Effector CD8-positive, alpha-beta T cell (primary cell): ENCODE measurements around the gene OXCT2.

Experiments
- DNase-seq: peaks from one replicate; lab custom pipeline; 2025; lab: John Stamatoyannopoulos, UW

The OXCT2 gene

DNA sequence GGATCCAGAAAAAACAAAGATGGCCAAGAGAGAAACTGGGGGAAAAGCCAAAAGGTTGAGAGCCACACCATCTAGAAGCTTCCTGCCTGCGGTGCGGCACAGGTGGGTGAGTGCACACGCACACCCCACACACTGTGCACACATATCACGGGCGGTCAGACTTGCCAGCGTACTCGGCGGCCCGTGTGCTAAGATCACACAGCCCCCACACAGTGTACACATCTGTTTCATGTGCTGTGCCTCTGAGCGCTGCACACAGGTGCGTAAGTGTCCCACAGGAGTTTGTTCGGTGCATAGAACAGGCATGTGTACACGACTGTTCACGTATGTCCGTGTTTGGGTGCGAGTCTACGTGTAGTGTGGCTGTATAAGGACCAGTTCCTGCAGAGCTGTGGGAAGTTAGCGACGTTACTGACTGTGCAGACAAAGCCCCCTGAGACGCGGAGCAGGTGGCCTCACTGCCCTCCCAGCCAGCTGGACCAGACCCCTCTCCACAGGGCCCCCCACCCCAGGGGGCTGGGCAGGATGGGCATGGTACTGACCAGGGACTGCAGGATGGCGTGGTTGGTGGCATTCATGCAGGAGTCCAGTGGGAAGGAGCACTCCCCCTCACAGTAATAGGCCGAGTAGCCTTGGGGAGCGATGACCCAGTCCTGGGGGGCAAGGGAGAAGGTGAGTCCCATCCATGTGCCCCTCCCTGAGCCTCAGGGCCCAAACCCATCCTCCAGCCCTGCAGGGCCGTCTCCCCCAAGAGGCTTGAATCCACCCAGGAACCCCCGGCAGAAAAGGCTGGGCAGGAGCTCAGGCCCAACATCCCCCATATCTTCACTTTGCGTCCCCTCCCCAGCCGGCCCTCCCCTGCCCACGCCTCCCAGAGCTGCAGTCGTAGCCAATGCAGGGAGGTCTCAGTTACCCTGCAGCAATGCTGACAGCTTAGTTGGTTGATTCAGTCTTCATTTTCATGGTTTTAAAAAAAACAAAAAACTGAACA, 8.3 kb downstream of the OXCT2 start:
- DNase-seq: no peak

DNA sequence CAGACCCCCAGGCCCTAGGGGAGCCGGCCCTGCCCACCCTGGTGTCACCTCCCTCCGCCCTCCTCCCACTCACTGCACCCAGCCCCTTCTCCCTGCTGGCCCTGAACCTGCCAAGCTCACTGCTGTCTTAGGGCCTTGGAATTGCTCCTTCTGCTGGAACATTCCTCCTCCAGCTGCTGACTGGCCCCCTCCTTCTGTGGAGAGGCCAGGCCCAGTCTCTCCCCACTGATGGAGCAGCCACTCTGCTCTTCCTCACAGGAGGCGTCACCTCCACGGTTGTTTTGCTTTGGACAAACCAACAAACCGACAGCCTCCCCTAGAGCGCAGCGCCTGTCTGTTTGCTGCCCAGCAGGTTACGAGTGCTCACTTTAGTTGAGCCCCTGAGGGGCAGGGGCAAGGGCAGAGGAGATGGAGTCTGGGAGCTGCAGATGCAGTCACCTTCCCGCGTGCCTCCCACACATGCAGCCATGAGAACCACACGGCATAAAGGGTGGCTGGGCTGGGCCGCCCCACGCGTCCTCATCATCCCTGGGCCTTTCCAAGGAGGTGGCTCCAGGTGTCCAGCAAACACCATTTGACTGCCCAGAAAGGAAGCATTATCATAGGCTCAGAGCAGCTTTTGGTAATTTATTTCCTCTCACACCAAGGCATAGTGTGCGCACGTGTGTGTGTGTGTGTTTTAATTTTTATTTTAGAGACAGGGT, 9.4 kb downstream of the OXCT2 start:
- no peak for DNase-seq

GRCh38 chr1:39761016-39761415, 10.1 kb downstream of the OXCT2 start:
- DNase-seq: no peak

DNA sequence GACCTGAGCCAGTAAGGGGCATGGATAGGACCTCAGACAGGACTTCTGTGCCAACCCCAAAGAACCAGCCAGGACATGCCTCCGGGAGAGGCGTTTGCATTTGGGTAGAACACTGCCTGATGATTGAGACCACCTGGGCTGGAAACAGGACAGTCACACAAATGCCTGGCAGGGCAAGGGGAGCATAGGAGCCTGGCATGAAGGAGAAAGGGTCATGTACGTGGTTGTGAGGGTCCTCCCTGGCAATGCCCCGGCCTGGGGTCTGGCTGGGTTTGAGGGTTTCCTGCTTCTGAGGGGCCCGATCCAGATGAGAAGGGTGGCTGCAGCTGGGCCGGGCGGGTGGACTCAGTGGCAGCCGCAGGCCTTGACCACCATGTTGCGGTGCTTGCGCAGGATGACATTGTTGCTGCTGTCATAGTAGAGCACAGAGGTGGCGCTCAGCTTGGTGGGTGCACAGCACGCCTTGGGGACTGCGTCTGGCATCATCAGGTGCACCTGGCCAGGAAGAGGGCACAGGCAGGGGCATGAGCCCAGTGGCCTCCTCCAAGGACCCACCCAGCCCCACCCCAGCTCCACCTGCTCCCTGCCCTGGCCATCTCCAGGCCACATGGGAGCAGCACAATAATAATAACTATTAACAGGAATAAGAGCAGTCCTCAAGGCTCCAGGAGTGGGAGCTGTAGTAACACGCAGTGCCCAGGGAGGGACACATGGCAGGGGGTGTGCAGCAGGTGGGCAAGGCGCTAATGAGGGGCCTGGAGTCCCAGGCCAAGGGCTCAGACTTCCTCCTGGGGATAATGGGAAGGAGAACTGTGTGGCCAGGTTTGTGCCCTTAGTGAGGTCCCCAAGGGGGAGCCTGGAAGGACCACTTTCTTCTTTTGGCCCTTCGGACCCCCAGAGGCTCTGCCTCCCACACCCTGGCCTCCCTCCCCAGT, 10.8 kb downstream of the OXCT2 start:
- DNase-seq: no peak

DNA sequence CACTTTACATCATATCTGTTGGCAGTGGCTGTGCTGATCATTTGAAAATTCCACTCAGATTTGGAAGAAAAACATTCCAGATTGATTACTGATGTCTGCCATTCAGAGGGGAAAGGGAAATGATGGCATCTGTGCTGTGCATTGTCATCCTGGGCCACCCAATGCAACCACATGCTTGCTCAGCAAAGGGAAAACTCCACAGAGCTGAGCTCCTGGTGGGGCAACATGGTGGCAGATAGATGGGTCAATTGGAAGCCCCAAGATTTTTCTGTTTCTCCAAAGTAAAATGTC, 11.8 kb downstream of the OXCT2 start:
- DNase-seq: no peak

- no peak for DNase-seq
Measured at GRCh38 chr1:39758556-39759435, 12.4 kb downstream of the OXCT2 start.

GRCh38 chr1:39757501-39757900, 13.6 kb downstream of the OXCT2 start:
- DNase-seq: no peak

- DNase-seq: no peak
Measured at GRCh38 chr1:39755965-39756659, 15.0 kb downstream of the OXCT2 start.

DNA sequence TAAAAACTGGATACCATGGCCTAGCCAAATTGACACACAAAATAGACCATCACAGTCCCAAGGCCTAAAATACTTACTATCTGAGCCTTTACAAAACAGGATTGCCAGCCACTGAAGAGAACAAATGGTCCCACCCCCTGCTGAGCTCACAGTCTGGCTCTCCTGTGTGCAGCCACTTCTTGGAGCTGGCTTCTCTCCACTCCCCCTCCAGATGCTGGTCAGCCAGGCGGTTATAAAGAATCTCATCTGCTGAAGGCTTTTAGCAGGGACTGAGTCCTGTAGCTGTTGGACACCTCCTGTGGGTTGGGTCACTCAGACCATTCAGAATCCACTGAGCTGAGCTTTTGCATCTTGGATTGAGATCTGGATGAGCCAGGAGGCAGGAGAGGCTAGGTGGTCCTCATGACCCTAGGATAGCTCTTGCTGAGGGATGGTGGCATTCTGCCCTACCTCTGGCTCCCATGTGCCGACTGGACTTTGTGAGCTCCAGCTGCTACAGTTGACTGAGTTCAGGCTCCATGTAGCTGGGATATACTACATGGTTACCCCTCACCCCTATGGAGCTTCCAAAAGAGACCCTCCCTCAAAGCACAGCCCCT, 16.1 kb downstream of the OXCT2 start:
- no peak for DNase-seq

GRCh38 chr1:39754026-39754570, 17.1 kb downstream of the OXCT2 start:
- DNase-seq: no peak

- no peak for DNase-seq
Measured at GRCh38 chr1:39753132-39754025, 17.8 kb downstream of the OXCT2 start.

- no peak for DNase-seq
Measured at GRCh38 chr1:39752703-39753102, 18.4 kb downstream of the OXCT2 start.

- no peak for DNase-seq
Measured at GRCh38 chr1:39751595-39751994, 19.6 kb downstream of the OXCT2 start.

- DNase-seq: no peak
Measured at GRCh38 chr1:39745016-39745670, 26.0 kb downstream of the OXCT2 start.

- DNase-seq: peak; percentile 79
Measured at GRCh38 chr1:39738622-39739366, 32.4 kb downstream of the OXCT2 start, which contains the start of gene PPIE. TSS of gene PPIE (plus strand) at chr1:39738882. CDS start at chr1:39738901, 19 bp downstream.

DNA sequence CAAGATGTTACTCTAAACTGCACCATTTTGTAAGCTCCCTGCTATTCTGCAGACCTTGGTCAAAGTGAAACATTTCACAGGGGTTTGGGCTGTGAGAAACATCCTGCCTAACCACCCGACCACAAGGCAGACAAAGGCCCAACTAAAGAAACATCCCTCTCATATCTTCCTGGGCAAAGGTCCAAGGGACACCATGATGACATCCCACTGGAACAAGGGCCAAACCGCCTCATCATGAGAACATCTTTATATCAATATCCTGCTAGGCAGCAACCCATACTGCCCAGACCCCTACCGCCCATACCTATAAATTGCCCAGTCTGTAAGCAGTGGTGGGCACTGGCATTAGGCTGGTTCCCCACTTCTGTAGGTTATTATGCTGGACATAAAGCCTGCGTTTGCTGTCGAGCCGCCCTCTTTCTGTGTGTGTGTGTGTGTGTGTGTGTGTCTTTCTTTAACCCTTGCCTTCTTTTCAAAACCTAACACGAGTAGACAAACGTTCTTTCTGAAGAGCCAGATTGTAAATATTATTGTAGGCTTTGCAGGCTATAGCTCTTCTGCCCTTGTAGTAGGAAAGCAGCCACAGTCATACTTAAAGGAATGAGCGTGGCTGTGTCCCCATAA, 33.5 kb downstream of the OXCT2 start:
- no peak for DNase-seq

GRCh38 chr1:39735731-39736130, 35.4 kb downstream of the OXCT2 start:
- no peak for DNase-seq
